Testis (tissue), 3 donors: ENCODE data around the gene MOSPD3. TPM values are rescaled to one million over a fixed set of nuclear protein-coding genes. Genes with fewer than 3 reads are reported as not detected.
A peak's percentile ranks its signal among the peaks of the same experiment; 100 is the strongest.

Source experiments
- DNase-seq: peaks from one replicate; pipeline ENCODE4 v3.0.0-alpha.2; 2019
- H3K27ac ChIP-seq, 2 donors: fragments of 200-600 bp; sonication (generic); one replicate each; pipeline ENCODE4 v1.5.1; 2019
- H3K27me3 ChIP-seq: fragments of 200-600 bp; sonication (generic); one replicate; pipeline ENCODE4 v1.5.1; 2019
- H3K36me3 ChIP-seq: fragments of 200-600 bp; sonication (generic); one replicate; pipeline ENCODE4 v1.5.1; 2017; ENCODE audit warnings: low read depth; ENCODE audit errors: missing control alignments
- H3K4me1 ChIP-seq: fragments of 200-600 bp; sonication (generic); one replicate; pipeline ENCODE4 v1.5.1; 2019
- H3K4me3 ChIP-seq, 2 donors: fragments of 200-600 bp; sonication (generic); one replicate each; pipeline ENCODE4 v1.5.1; 2017 to 2019
- H3K9me3 ChIP-seq: fragments of 200-600 bp; sonication (generic); one replicate; pipeline ENCODE4 v1.5.1; 2017
- POLR2A ChIP-seq: fragments of 450-650 bp; IDR thresholded peaks from one replicate; pipeline ENCODE4 v1.6.1; 2017; ENCODE audit warnings: antibody characterized with exemption, mild to moderate bottlenecking, moderate library complexity
- WGBS, 2 donors: methylation state at CpG; one replicate each; pipeline ENCODE4 v1.1.5; 2018; 5-methylcytosine and 5-hydroxymethylcytosine counted together
- intact Hi-C: fragments of 100-400 bp; cut with DNase I; formaldehyde crosslinking; loops from one replicate; pipeline ENCODE4 v1.15.1; 2023; ENCODE audit warnings: low total_unique reads
- polyA plus RNA-seq: library from polyadenylated mRNA; stranded (reverse); fragments of 350-450 nt; fragmentation: Illumina TruSeq; extraction: RNeasy Lipid Tissue Mini Kit (QIAGEN cat#74804); gene quantifications from one replicate; pipeline ENCODE4 v1.2.3, GENCODE V29; 2014; ENCODE audit warnings: low read depth, low replicate concordance; ENCODE audit not compliant: insufficient read depth
- total RNA-seq, 2 donors: library from RNA; depleted of rRNA; stranded (reverse); fragments of >200 nt; gene quantifications; one replicate each; pipeline ENCODE4 v1.2.3, GENCODE V29; 2016
- TF ChIP-seq, protein P1 (sequence below), 3 experiments: fragments of 450-650 bp in 2 of 3; fragments of 200-600 bp in 1 of 3; sonication (generic) in 1 of 3; IDR thresholded peaks; one replicate each; pipeline ENCODE4 v1.5.1; 2016 to 2019; ENCODE audit warnings: antibody characterized with exemption in 3 of 3, mild to moderate bottlenecking in 2 of 3, moderate library complexity in 1 of 3

Gene MOSPD3
- total and polyA plus RNA-seq, 3 donors from 2014 or later, result 40.6 to 78.9 (median 62.8) TPM

DNA sequence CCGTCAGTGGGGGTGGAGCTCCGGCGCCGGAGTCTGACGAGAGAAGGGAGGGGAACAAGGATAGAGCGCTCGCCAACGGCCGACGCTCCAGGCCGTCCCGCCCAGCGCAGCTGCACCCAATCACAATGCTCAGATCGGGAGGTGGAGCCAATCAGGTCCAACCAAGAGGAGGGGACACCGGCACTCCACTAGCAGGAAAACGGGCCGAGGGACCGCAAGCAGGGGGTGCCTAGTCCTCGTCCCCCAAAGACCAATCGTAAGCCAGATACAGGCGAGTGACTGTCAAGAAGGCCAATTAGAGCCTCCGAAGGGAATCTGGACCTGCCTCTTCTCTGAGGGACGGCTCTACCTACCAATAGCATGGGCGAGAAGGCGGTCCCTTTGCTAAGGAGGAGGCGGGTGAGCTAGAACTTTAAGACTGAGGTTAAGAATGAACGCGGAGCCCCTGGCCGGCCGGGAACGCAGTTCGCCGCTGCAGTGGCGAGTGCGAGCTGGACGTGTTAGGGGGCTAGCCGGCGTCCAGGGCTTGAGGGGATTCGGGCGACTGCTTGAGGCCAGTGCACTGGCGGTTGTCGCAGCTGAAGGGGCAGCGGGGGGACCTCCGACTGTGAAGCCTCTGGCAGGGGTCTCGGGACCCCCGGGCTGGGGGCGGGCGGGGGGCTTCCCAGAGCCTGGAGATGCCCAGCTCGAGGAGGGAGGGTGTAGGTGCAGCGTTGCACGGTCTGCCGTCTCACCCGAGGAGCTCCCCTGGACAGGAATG lies 25.9 kb upstream of the MOSPD3 start, which contains the start of gene FBXO24:
Gene FBXO24 (plus strand): TSS at position 63 of the 760 bp plus-strand sequence. CDS start 298 bp downstream, at position 361.
- peak within 1 kb of the TSS; percentile 95 to 98 for H3K4me3 ChIP-seq
- DNase-seq, result peak; percentile 99
- H3K9me3 ChIP-seq, result no peaks in the 10 kb centered on the region
- H3K4me1 ChIP-seq, result peaks cover 37% of the 10 kb centered on the region
- intact Hi-C loops, result no loop called here
- H3K27me3 ChIP-seq, result no peaks in the 10 kb centered on the region
- 0% methylated on average over 35 to 53 of the region's 53 CpGs for WGBS, 2 donors
- no peaks in the 10 kb centered on the region for H3K36me3 ChIP-seq
- H3K27ac ChIP-seq, result peak within 1 kb of the TSS; percentile 96 to 99
- TF ChIP-seq, protein P1, sequence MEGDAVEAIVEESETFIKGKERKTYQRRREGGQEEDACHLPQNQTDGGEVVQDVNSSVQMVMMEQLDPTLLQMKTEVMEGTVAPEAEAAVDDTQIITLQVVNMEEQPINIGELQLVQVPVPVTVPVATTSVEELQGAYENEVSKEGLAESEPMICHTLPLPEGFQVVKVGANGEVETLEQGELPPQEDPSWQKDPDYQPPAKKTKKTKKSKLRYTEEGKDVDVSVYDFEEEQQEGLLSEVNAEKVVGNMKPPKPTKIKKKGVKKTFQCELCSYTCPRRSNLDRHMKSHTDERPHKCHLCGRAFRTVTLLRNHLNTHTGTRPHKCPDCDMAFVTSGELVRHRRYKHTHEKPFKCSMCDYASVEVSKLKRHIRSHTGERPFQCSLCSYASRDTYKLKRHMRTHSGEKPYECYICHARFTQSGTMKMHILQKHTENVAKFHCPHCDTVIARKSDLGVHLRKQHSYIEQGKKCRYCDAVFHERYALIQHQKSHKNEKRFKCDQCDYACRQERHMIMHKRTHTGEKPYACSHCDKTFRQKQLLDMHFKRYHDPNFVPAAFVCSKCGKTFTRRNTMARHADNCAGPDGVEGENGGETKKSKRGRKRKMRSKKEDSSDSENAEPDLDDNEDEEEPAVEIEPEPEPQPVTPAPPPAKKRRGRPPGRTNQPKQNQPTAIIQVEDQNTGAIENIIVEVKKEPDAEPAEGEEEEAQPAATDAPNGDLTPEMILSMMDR (IDR thresholded peaks at IDR 0.05), result peak in 1 of 3 experiments; percentile 18
- peak; percentile 42 for TF ChIP-seq POLR2A

DNA sequence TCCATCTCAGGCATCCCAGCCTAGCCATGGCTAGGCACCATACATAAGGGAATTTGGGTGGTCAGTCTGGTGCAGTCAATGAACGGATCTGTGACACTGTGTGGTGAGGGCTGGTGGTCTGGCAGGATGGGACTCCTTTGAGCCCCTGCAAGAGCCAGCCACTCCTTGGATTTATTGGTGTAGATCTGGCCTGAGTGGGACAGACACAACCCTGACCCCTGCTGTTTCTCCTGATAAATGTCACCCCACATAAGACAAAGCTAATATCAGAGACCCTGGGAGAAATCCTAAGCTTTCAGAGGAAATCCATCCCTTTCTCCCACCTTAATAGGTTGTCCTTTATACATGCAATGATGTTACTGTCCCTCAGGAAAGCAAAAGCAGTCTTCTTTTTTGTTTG lies 23.9 kb upstream of the MOSPD3 start:
- H3K27ac ChIP-seq, result no peak overlapping the region
- no peaks in the 10 kb centered on the region for H3K9me3 ChIP-seq
- H3K27me3 ChIP-seq, result no peaks in the 10 kb centered on the region
- H3K36me3 ChIP-seq, result no peaks in the 10 kb centered on the region
- TF ChIP-seq, protein P1 (IDR thresholded peaks at IDR 0.05), result no peak
- TF ChIP-seq POLR2A, result no peak
- intact Hi-C loops, result no loop called here
- WGBS, 2 donors, result 72 to 83% methylated on average over 1 of the region's 1 CpG
- peaks cover 22% of the 10 kb centered on the region for H3K4me1 ChIP-seq
- no peak overlapping the region for H3K4me3 ChIP-seq
- no peak for DNase-seq

DNA sequence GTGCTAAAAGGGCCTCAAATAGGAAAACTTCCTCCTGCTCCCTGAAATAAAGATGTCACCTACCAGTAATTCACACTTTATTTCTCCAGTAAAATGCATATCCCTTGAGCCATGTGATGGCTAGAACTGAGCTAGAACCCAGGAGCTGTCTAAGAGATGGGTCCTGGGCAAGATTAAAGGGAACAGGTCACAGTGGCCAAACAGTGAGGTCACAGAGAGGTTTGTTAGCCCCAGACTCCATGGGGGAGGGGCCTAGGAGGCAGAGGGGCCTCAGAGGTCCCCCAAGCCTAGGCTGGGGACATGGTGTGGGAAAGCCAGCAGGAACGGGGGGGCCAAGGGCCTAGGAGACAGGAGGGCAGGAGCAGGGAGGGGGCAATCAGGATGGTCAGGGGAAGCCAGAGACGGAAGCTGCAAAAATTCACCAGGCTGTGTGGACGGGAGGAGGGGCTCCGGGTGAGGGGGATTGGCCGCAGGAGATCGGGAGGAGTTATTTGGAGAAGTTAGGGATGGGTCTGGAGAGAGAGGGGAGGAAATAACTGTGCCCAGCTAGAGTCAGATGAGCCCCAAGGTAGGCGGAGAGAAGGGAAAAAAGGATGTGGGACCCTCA lies 22.9 kb upstream of the MOSPD3 start:
- DNase-seq, result no peak
- TF ChIP-seq, protein P1 (IDR thresholded peaks at IDR 0.05), result no peak
- no peak for TF ChIP-seq POLR2A
- Histone ChIP-seq H3K4me1 (peaks cover 12% of the 10 kb centered on the region), H3K36me3 (no peaks in the 10 kb centered on the region), H3K27me3 (no peaks in the 10 kb centered on the region), H3K4me3 (no peak overlapping the region), H3K27ac (no peak overlapping the region), H3K9me3 (no peaks in the 10 kb centered on the region)
- WGBS, 2 donors, result 48 to 75% methylated on average over 7 of the region's 7 CpGs
- intact Hi-C loops, result no loop called here

DNA sequence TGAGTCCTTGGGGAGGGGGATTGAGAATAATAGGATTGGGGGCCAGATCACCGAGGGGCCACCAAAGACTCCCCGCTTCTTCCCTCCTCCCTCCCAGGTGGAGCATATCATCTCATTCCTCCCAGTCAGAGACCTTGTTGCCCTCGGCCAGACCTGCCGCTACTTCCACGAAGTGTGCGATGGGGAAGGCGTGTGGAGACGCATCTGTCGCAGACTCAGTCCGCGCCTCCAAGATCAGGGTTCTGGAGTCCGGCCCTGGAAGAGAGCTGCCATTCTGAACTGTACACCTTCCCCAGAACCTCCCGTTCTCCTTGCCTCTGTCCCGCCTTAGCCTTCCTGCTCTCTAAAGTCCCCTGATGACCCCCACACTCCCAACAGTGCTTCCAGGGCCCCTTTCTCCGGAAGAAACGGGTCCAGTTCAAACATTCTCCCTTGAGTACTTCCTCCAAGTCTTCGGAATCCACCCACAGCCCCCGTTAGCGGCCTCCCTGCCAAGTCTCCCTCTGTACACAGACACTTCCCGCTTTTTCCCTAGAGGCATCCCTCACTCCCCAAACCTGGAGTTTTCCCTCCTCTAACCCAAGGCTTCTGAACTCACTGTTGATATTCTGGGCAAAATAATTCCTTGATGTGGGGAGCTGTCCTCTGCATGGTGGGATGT lies 22.1 kb upstream of the MOSPD3 start:
- Histone ChIP-seq H3K9me3 (no peaks in the 10 kb centered on the region), H3K27me3 (no peaks in the 10 kb centered on the region), H3K4me1 (peaks cover 6% of the 10 kb centered on the region), H3K27ac (peak overlapping the region in 1 of 2 donors; percentile 50), H3K36me3 (no peaks in the 10 kb centered on the region), H3K4me3 (peak overlapping the region in 1 of 2 donors; percentile 12)
- intact Hi-C loops, result no loop called here
- no peak for DNase-seq
- TF ChIP-seq, protein P1 (IDR thresholded peaks at IDR 0.05), result no peak
- no peak for TF ChIP-seq POLR2A
- 36 to 50% methylated on average over 13 to 20 of the region's 20 CpGs for WGBS, 2 donors
